Neural progenitor cell (in vitro differentiated cells): ENCODE data around the gene PDIA5.

Source experiments
- EZH2 ChIP-seq: fragments of 200-600 bp; sonication (generic); IDR thresholded peaks from 2 replicates; pipeline ENCODE4 v1.6.1; 2017; ENCODE audit warnings: antibody characterized with exemption, mild to moderate bottlenecking, moderate library complexity
- TF ChIP-seq, protein P1 (sequence below): fragments of 200-600 bp; sonication (generic); IDR thresholded peaks from 2 replicates; pipeline ENCODE4 v1.5.1; 2017; ENCODE audit warnings: antibody characterized with exemption, mild to moderate bottlenecking

DNA sequence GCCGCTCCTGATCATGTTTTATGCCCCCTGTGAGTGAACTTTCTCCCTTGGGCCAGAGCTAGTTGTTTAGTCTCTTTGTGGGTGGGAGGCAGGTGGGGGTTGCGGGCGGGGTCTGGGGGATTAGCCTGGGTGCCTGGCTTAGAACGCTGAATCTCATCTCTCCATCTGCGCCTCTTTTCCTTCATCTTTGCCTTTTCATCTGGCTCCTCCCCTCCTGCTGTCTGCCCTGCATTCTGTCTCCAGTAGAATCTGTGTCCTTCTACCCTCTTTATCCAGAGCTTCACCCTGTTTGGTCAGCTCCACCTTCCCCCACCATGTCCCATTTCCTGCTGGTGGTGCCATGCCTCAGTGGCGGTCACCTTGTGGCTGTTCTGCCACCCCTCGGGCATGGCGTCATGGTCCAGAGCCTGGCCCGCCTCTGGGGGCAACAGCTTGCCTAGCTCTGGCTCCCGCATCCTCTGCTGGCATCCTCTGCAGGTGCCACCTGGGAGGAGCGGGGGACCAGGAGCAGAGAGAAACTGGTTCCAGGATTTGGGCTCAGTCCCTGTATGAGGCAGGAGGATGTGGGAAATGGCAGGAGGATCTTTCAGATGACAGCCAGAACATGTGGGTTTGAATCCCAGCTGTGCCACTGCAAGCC lies 44.3 kb downstream of the PDIA5 start:
- TF ChIP-seq, protein P1, sequence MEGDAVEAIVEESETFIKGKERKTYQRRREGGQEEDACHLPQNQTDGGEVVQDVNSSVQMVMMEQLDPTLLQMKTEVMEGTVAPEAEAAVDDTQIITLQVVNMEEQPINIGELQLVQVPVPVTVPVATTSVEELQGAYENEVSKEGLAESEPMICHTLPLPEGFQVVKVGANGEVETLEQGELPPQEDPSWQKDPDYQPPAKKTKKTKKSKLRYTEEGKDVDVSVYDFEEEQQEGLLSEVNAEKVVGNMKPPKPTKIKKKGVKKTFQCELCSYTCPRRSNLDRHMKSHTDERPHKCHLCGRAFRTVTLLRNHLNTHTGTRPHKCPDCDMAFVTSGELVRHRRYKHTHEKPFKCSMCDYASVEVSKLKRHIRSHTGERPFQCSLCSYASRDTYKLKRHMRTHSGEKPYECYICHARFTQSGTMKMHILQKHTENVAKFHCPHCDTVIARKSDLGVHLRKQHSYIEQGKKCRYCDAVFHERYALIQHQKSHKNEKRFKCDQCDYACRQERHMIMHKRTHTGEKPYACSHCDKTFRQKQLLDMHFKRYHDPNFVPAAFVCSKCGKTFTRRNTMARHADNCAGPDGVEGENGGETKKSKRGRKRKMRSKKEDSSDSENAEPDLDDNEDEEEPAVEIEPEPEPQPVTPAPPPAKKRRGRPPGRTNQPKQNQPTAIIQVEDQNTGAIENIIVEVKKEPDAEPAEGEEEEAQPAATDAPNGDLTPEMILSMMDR: no peak
- no peak for TF ChIP-seq EZH2
